GM21390 (cell line): ENCODE data around the gene ANKK1.

ENCODE experiments used
- ATAC-seq: cut with Tn5 transposase; IDR thresholded peaks from one replicate; pipeline ENCODE4 v1.9.1; 2021; ENCODE audit not compliant: unreplicated experiment

ANKK1 gene

GRCh38 chr11:113408206-113408605 lies 20.6 kb downstream of the ANKK1 start:
- no peak for ATAC-seq

GRCh38 chr11:113408887-113409286 lies 21.3 kb downstream of the ANKK1 start:
- no peak for ATAC-seq

- ATAC-seq: no peak
Observed at GRCh38 chr11:113409526-113409925, 21.9 kb downstream of the ANKK1 start.

- no peak for ATAC-seq
Observed at GRCh38 chr11:113410414-113411135, 23.0 kb downstream of the ANKK1 start.

- ATAC-seq: no peak
Observed at GRCh38 chr11:113411536-113411935, 24.0 kb downstream of the ANKK1 start.

GRCh38 chr11:113412675-113413074 lies 25.1 kb downstream of the ANKK1 start:
- no peak for ATAC-seq

- no peak for ATAC-seq
Observed at GRCh38 chr11:113415343-113415742, 27.8 kb downstream of the ANKK1 start.

- ATAC-seq: no peak
Observed at GRCh38 chr11:113417428-113417827, 29.8 kb downstream of the ANKK1 start.

GRCh38 chr11:113419454-113420003 lies 31.9 kb downstream of the ANKK1 start:
- ATAC-seq: no peak

GRCh38 chr11:113420808-113421207 lies 33.2 kb downstream of the ANKK1 start:
- ATAC-seq: no peak

GRCh38 chr11:113426686-113427085 lies 39.1 kb downstream of the ANKK1 start:
- ATAC-seq: no peak

GRCh38 chr11:113431746-113432145 lies 44.2 kb downstream of the ANKK1 start:
- ATAC-seq: no peak

GRCh38 chr11:113435190-113435968 lies 47.8 kb downstream of the ANKK1 start:
- ATAC-seq: no peak

GRCh38 chr11:113436672-113437252 lies 49.2 kb downstream of the ANKK1 start:
- no peak for ATAC-seq

GRCh38 chr11:113440816-113441215 lies 53.2 kb downstream of the ANKK1 start:
- no peak for ATAC-seq

- ATAC-seq: no peak
Observed at GRCh38 chr11:113444502-113445123, 57.0 kb downstream of the ANKK1 start.

- no peak for ATAC-seq
Observed at GRCh38 chr11:113446112-113446511, 58.5 kb downstream of the ANKK1 start.

- no peak for ATAC-seq
Observed at GRCh38 chr11:113446938-113447337, 59.4 kb downstream of the ANKK1 start.

- no peak for ATAC-seq
Observed at GRCh38 chr11:113447621-113448315, 60.2 kb downstream of the ANKK1 start.

GRCh38 chr11:113448316-113448677 lies 60.7 kb downstream of the ANKK1 start:
- no peak for ATAC-seq

GRCh38 chr11:113449743-113450142 lies 62.2 kb downstream of the ANKK1 start:
- no peak for ATAC-seq
